ENCODE results near the gene CENPW.

The CENPW gene

DNA sequence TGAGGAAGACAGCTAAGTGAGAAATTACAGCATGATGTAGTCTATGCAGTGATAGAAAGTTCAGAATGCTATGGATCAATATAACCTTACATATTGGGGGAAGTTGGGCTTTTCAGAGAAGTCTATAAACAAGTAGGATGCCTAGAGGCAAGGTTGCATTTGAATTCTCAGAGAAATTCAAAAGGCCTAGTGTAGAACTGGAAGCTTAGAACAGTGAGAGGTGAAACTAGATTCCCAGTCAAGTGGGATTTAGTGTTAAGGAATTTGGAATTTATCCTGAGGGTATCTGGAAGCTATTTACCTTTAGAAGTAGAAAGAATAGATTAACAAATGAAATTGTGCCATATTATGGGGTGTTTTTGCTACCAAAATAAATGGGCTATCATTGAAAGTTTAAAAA, 4.3 kb downstream of the CENPW start:
- H3K9me3 ChIP-seq (ENCODE audit: insufficient read depth, low read length): no peaks in the 10 kb centered on the region
- no peaks in the 10 kb centered on the region for H3K4me1 ChIP-seq (ENCODE audit: insufficient read depth, insufficient read length)
- TF ChIP-seq SUZ12 (IDR thresholded peaks at IDR 0.05; ENCODE audit: extremely low read depth, insufficient read depth, insufficient read length) (no peak), YY1 (IDR thresholded peaks at IDR 0.05; ENCODE audit: insufficient read depth, insufficient read length) (no peak), ZNF274 (IDR thresholded peaks at IDR 0.05; ENCODE audit: low read depth, low read length) (no peak)
- no peak for DNase-seq (ENCODE audit: low read depth, low spot score)
- H3K27me3 ChIP-seq (ENCODE audit: insufficient read depth, insufficient read length): no peaks in the 10 kb centered on the region
- no peak overlapping the region for H3K9ac ChIP-seq (ENCODE audit: insufficient read length, low read depth)
- no peak overlapping the region for H3K4me3 ChIP-seq (ENCODE audit: insufficient read length, low read depth)
- peaks cover 16% of the 10 kb centered on the region for H3K36me3 ChIP-seq (ENCODE audit: insufficient read depth, insufficient read length, low read length)

DNA sequence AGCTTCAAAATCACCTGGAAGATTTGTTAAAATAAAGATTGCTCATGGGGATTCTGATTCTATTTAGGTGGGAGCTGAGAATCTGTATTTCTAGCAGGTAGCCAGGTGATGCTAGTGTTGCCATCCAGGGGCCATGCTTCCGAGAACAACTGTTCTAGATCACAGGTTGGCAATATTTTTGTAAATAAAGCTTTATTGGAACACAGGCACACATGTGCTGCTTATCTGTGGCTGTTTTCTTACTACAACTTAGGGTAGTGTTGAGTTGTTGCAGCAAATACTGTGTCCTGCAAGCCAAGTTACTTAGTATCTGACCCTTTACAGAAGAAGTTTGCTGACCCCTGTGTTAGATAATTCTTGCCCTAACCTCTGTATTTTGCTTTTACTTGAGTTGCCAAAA, 12.0 kb downstream of the CENPW start:
- Histone ChIP-seq H3K36me3 (ENCODE audit: insufficient read depth, insufficient read length, low read length) (peaks cover 17% of the 10 kb centered on the region), H3K9ac (ENCODE audit: insufficient read length, low read depth) (no peak overlapping the region), H3K4me1 (ENCODE audit: insufficient read depth, insufficient read length) (no peaks in the 10 kb centered on the region), H3K9me3 (ENCODE audit: insufficient read depth, low read length) (no peaks in the 10 kb centered on the region), H3K27me3 (ENCODE audit: insufficient read depth, insufficient read length) (no peaks in the 10 kb centered on the region), H3K4me3 (ENCODE audit: insufficient read length, low read depth) (no peak overlapping the region)
- no peak for DNase-seq (ENCODE audit: low read depth, low spot score)
- no peak for TF ChIP-seq ZNF274 (IDR thresholded peaks at IDR 0.05; ENCODE audit: low read depth, low read length)
- no peak for TF ChIP-seq YY1 (IDR thresholded peaks at IDR 0.05; ENCODE audit: insufficient read depth, insufficient read length)
- TF ChIP-seq SUZ12 (IDR thresholded peaks at IDR 0.05; ENCODE audit: extremely low read depth, insufficient read depth, insufficient read length): no peak

DNA sequence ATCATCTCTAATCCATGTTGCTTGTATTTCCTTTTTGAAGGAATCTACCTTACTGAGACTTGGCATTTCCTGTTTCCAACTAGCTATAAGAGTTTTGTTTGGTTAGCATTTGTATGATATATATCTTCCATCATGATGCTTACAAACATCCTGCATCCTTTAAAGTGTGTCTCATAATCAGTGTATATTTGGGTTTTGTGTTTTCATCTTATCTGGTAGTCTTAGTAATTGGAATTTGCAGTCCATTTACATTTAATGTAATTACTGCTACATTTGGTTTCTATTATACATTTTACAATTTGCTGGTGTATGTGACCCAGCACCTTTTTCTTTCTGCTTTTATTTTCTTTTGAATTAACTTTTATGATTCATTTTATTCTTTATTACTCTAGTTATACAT, 12.6 kb downstream of the CENPW start:
- Histone ChIP-seq H3K27me3 (ENCODE audit: insufficient read depth, insufficient read length) (no peaks in the 10 kb centered on the region), H3K9me3 (ENCODE audit: insufficient read depth, low read length) (no peaks in the 10 kb centered on the region), H3K36me3 (ENCODE audit: insufficient read depth, insufficient read length, low read length) (peaks cover 11% of the 10 kb centered on the region), H3K4me3 (ENCODE audit: insufficient read length, low read depth) (no peak overlapping the region), H3K4me1 (ENCODE audit: insufficient read depth, insufficient read length) (no peaks in the 10 kb centered on the region), H3K9ac (ENCODE audit: insufficient read length, low read depth) (no peak overlapping the region)
- no peak for TF ChIP-seq ZNF274 (IDR thresholded peaks at IDR 0.05; ENCODE audit: low read depth, low read length)
- no peak for TF ChIP-seq SUZ12 (IDR thresholded peaks at IDR 0.05; ENCODE audit: extremely low read depth, insufficient read depth, insufficient read length)
- no peak for TF ChIP-seq YY1 (IDR thresholded peaks at IDR 0.05; ENCODE audit: insufficient read depth, insufficient read length)
- no peak for DNase-seq (ENCODE audit: low read depth, low spot score)

DNA sequence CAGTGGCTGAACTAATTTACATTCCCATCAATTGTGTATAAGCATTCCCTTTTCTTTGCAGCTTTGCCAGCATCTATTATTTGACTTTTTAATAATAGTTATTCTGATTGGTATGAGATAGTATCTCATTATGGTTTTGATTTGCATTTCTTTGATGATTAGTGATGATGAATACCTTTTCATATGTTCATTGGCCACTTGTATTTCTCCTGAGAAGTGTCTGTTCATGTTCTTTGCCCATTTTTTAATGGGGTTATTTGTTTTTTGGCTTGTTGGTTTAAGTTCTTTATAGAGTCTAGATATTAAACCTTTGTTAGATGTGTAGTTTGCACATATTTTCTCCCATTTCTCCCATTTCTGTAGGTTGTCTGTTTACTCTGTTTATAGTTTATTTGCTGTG, 16.6 kb downstream of the CENPW start:
- no peaks in the 10 kb centered on the region for H3K27me3 ChIP-seq (ENCODE audit: insufficient read depth, insufficient read length)
- no peak for DNase-seq (ENCODE audit: low read depth, low spot score)
- no peaks in the 10 kb centered on the region for H3K4me1 ChIP-seq (ENCODE audit: insufficient read depth, insufficient read length)
- H3K9me3 ChIP-seq (ENCODE audit: insufficient read depth, low read length): 0 out of 2 replicates have a peak, but pooled peaks cover 6% of the 10 kb centered on the region
- H3K9ac ChIP-seq (ENCODE audit: insufficient read length, low read depth): no peak overlapping the region
- TF ChIP-seq ZNF274 (IDR thresholded peaks at IDR 0.05; ENCODE audit: low read depth, low read length) (no peak), YY1 (IDR thresholded peaks at IDR 0.05; ENCODE audit: insufficient read depth, insufficient read length) (no peak), SUZ12 (IDR thresholded peaks at IDR 0.05; ENCODE audit: extremely low read depth, insufficient read depth, insufficient read length) (no peak)
- no peaks in the 10 kb centered on the region for H3K36me3 ChIP-seq (ENCODE audit: insufficient read depth, insufficient read length, low read length)
- no peak overlapping the region for H3K4me3 ChIP-seq (ENCODE audit: insufficient read length, low read depth)

DNA sequence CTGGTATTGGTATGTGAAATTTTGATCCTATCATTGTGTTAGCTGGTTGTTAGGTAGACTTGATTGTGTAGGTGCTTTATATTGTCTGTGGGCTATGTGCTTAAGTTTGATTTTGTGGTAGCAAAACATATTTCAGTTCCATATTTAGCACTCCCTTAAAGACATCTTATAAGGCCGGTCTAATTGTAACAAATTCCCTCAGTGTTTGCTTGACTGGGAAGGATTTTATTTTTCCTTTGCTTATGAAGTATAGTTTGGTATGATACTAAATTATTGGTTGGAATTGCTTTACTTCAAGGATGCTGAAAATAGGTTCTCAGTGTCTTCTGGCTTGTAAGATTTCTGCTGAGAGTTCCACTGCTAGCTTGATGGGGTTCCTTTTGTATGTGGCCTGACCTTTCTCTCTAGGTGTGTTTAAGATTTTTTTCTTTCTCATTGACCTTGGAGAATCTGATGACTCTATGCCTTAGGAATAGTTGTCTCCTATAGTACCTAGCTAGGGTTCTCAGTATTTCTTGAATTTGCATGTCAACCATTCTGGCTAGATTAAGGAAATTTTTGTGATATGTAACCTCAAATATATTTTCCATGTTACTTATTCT, 20.1 kb downstream of the CENPW start:
- Histone ChIP-seq H3K4me1 (ENCODE audit: insufficient read depth, insufficient read length) (no peaks in the 10 kb centered on the region), H3K27me3 (ENCODE audit: insufficient read depth, insufficient read length) (no peaks in the 10 kb centered on the region), H3K9ac (ENCODE audit: insufficient read length, low read depth) (no peak overlapping the region), H3K9me3 (ENCODE audit: insufficient read depth, low read length) (0 out of 2 replicates have a peak, but pooled peaks cover 6% of the 10 kb centered on the region), H3K4me3 (ENCODE audit: insufficient read length, low read depth) (no peak overlapping the region), H3K36me3 (ENCODE audit: insufficient read depth, insufficient read length, low read length) (peaks cover 3% of the 10 kb centered on the region)
- no peak for DNase-seq (ENCODE audit: low read depth, low spot score)
- TF ChIP-seq YY1 (IDR thresholded peaks at IDR 0.05; ENCODE audit: insufficient read depth, insufficient read length): no peak
- TF ChIP-seq SUZ12 (IDR thresholded peaks at IDR 0.05; ENCODE audit: extremely low read depth, insufficient read depth, insufficient read length): no peak
- no peak for TF ChIP-seq ZNF274 (IDR thresholded peaks at IDR 0.05; ENCODE audit: low read depth, low read length)

DNA sequence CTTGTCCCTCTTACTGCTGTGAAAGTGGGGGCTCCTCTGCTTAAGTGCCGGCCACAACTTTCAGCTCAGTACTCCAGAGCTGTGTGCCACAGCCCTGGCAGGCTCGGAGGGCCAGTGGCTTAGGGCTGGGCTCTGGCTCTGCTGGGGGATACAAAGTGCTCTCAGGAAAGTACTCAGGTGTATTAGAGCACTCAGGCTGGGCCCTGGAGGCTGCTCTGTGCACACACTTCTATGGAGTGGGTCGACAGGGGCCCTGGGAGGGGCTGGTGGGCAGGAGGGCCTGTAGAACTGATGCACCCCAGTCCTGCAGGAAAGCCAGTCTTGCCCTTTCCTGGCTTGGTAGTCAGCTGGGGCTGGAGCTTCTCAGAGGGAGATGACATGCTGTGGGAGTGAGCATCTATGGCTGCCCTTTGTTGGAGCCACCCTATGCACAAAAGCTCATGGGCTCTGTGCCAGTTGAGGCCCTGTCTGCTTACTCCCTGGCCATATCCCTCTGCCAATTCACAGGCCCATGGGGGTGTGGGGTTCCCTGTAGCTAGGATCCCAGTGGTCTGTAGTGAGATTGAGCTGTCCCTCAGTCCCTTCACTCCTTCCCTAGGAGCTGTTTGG, 22.0 kb downstream of the CENPW start:
- Histone ChIP-seq H3K27me3 (ENCODE audit: insufficient read depth, insufficient read length) (no peaks in the 10 kb centered on the region), H3K4me1 (ENCODE audit: insufficient read depth, insufficient read length) (no peaks in the 10 kb centered on the region), H3K9ac (ENCODE audit: insufficient read length, low read depth) (no peak overlapping the region), H3K9me3 (ENCODE audit: insufficient read depth, low read length) (0 out of 2 replicates have a peak, but pooled peaks cover 6% of the 10 kb centered on the region), H3K36me3 (ENCODE audit: insufficient read depth, insufficient read length, low read length) (peaks cover 3% of the 10 kb centered on the region), H3K4me3 (ENCODE audit: insufficient read length, low read depth) (no peak overlapping the region)
- TF ChIP-seq SUZ12 (IDR thresholded peaks at IDR 0.05; ENCODE audit: extremely low read depth, insufficient read depth, insufficient read length) (no peak), YY1 (IDR thresholded peaks at IDR 0.05; ENCODE audit: insufficient read depth, insufficient read length) (no peak), ZNF274 (IDR thresholded peaks at IDR 0.05; ENCODE audit: low read depth, low read length) (no peak)
- DNase-seq (ENCODE audit: low read depth, low spot score): no peak

DNA sequence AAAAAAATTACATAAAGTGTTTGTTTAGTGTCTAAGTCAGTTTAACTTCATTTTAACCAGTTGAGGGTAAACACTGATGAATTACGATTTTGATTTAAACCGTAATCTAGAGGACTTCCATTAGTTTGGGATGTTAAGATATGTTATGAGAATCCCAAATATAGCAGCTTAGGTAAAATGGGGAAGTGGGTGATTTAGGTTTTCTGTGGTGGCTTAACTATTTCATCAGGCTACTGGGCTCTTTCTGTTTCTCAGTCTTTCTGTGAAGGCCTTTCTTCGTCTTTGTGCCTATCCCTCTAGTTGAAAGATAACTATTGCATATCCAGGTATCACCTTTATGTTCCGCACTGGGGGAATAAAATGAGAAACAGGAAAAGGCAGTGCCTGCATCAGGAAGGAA, 27.9 kb downstream of the CENPW start:
- no peak overlapping the region for H3K4me3 ChIP-seq (ENCODE audit: insufficient read length, low read depth)
- no peaks in the 10 kb centered on the region for H3K4me1 ChIP-seq (ENCODE audit: insufficient read depth, insufficient read length)
- no peak for DNase-seq (ENCODE audit: low read depth, low spot score)
- H3K36me3 ChIP-seq (ENCODE audit: insufficient read depth, insufficient read length, low read length): peaks cover 3% of the 10 kb centered on the region
- no peak for TF ChIP-seq YY1 (IDR thresholded peaks at IDR 0.05; ENCODE audit: insufficient read depth, insufficient read length)
- no peak for TF ChIP-seq SUZ12 (IDR thresholded peaks at IDR 0.05; ENCODE audit: extremely low read depth, insufficient read depth, insufficient read length)
- H3K27me3 ChIP-seq (ENCODE audit: insufficient read depth, insufficient read length): no peaks in the 10 kb centered on the region
- no peak overlapping the region for H3K9ac ChIP-seq (ENCODE audit: insufficient read length, low read depth)
- no peaks in the 10 kb centered on the region for H3K9me3 ChIP-seq (ENCODE audit: insufficient read depth, low read length)
